ENCODE measurements around the gene KLHL35.
"Not testable (repeated sequence)": the region's sequence is repeated elsewhere in the genome, so short reads cannot be mapped to it uniquely, and the experiment has no call there.

The KLHL35 gene

GRCh38 chr11:75388386-75389275, 44.4 kb downstream of the KLHL35 start:
- DNase-seq (ENCODE audit: low read depth) = no peak

GRCh38 chr11:75387736-75388294, 45.2 kb downstream of the KLHL35 start:
- DNase-seq (ENCODE audit: low read depth) = no peak

- DNase-seq (ENCODE audit: low read depth) = no peak
Measured at GRCh38 chr11:75386942-75387630, 45.9 kb downstream of the KLHL35 start.

GRCh38 chr11:75384438-75385080, 48.4 kb downstream of the KLHL35 start:
- no peak for DNase-seq (ENCODE audit: low read depth)

GRCh38 chr11:75383246-75383645, 49.8 kb downstream of the KLHL35 start:
- no peak for DNase-seq (ENCODE audit: low read depth)

- DNase-seq (ENCODE audit: low read depth) = no peak
Measured at GRCh38 chr11:75380716-75381420, 52.1 kb downstream of the KLHL35 start.

- DNase-seq (ENCODE audit: low read depth) = no peak
Measured at GRCh38 chr11:75380245-75380644, 52.8 kb downstream of the KLHL35 start.

- not testable (repeated sequence) for DNase-seq (ENCODE audit: low read depth)
Measured at GRCh38 chr11:75378776-75379175, 54.2 kb downstream of the KLHL35 start.

GRCh38 chr11:75376175-75376574, 56.8 kb downstream of the KLHL35 start:
- no peak for DNase-seq (ENCODE audit: low read depth)

GRCh38 chr11:75375626-75376025, 57.4 kb downstream of the KLHL35 start:
- DNase-seq (ENCODE audit: low read depth) = no peak

GRCh38 chr11:75374646-75375045, 58.4 kb downstream of the KLHL35 start:
- no peak for DNase-seq (ENCODE audit: low read depth)

GRCh38 chr11:75373201-75373600, 59.8 kb downstream of the KLHL35 start:
- DNase-seq (ENCODE audit: low read depth) = no peak

Data from GM04503 (cell line).